Measurements from ENCODE around the gene GNGT2.

- TF ChIP-seq CTCF (conservative IDR thresholded peaks at IDR 0.05 in 1 of 2, IDR thresholded peaks at IDR 0.05 in 1 of 2; ENCODE audit: extremely low read depth in 1 of 2, insufficient read depth in 1 of 2, low read depth in 1 of 2, low read length in 2 of 2) = no peak
- TF ChIP-seq EZH2 (IDR thresholded peaks at IDR 0.05; ENCODE audit: borderline replicate concordance, low read length) = no peak
Measured at GRCh38 chr17:49244839-49245238, 34.5 kb upstream of the GNGT2 start.

Measured in mammary epithelial cell (primary cell).